Activated CD4-positive, alpha-beta T cell treated with anti-CD3 and anti-CD28 coated beads, Interleukin-2, amount 50 U/mL, for 48 hours (primary cell): ENCODE results near the gene RBM45.
"Not testable (repeated sequence)": the region's sequence is repeated elsewhere in the genome, so short reads cannot be mapped to it uniquely, and the experiment has no call there.

Experiments
- DNase-seq, 2 experiments: peaks; one replicate each; pipeline ENCODE4 v3.0.0-alpha.2; 2020

Gene RBM45

GRCh38 chr2:178109813-178110212 is 2.4 kb upstream of the RBM45 start:
- no peak for DNase-seq

DNA sequence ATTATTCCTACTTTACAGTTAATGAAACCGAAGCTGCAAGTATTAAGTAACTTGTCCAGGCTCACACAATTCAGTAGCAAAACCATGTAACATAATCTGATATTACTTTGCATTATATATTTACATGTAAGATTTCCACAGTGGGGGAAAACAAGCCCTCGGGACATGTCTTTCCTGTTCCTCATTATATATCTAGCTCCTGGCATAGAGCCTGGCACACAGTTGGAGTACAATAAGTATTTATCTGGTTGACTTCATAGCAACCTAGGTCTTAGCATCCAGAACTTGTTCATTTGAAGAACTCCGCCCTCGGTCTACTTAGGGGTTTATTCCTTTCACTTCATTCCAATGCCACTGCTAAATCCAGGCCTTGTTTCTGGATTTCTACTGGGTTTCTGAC is 1.6 kb upstream of the RBM45 start:
- DNase-seq, result no peak

- DNase-seq, result no peak
These were observed 494 bp upstream of the RBM45 start for GRCh38 chr2:178111743-178112142.

DNA sequence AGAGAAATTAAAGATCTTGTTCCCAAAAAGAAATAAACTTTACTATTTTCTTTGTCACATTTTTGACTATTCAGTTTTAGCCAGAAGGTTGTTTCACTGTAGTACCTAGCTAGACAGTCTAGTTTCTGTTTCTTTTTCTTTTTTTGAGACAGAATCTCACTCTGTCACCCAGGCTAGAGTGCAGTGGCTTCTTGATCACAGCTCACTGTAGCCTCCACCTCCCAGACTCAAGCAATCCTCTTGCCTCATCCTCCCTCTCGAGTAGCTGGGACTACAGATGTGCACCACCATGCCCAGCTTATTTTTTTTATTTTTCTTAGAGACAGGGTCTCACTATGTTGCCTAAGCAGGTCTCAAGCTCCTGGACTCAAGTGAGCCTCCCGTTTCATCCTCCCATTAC is 2.2 kb downstream of the RBM45 start:
- DNase-seq, result no peak

GRCh38 chr2:178115271-178115670 is 3.0 kb downstream of the RBM45 start:
- DNase-seq, result no peak

DNA sequence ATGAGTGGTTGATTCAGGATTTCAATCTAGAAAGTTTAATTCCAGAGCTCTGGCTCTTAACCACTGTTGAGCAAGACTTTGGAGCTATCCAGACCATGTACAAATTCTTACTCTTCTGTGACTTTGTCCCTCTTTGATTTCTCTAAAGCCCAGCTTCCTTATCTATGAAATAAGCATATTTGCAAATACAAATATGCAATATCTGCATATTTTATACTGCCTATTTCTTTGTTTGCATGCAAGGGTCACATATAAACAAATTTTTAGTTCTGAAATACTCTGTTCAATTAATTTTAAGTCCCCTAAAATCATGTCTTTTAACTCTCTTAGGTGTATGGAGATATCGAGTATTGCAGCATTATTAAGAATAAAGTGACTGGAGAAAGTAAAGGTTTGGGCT is 5.5 kb downstream of the RBM45 start:
- no peak for DNase-seq

GRCh38 chr2:178119179-178119922 is 7.1 kb downstream of the RBM45 start:
- no peak for DNase-seq

- no peak for DNase-seq
These were observed 10.9 kb downstream of the RBM45 start for GRCh38 chr2:178123163-178123562.

GRCh38 chr2:178125125-178125524 is 12.9 kb downstream of the RBM45 start:
- no peak for DNase-seq

GRCh38 chr2:178125862-178126261 is 13.6 kb downstream of the RBM45 start:
- no peak for DNase-seq

DNA sequence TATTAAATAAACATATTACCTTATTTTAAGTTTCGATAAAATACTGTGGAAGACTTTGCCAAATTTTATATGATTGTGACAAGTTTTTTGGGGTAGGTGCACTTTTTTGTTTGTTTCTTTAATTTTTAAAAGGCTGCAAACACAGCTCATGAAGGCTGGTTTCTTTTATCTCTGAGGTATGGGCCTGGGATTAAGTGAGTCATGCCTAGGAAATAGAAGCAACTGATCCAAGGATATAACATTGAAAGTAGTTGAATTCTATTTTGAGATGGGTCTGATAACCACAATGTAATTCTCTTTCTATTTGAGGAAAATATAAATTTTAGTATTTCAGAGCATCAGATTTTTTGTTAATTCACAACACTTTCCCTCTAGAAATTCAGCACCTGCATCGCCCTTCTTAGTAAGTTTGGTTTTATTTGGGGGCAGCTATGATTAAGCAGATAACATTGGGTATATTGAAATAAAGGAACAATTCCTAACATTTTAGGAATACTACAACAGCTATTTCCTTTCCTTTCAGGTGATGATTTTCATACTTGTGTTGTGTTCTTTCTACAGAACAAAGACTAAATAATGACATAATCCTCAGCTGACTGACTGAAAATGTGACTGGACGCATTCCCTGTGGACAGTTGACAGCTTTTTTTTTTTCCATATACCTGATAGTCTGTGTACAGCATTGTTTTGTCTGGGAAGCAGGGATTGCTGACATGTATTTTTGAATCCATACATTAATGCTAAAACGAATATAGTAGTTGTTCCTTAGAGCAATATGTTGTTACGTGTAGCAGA is 16.8 kb downstream of the RBM45 start:
- no peak for DNase-seq

DNA sequence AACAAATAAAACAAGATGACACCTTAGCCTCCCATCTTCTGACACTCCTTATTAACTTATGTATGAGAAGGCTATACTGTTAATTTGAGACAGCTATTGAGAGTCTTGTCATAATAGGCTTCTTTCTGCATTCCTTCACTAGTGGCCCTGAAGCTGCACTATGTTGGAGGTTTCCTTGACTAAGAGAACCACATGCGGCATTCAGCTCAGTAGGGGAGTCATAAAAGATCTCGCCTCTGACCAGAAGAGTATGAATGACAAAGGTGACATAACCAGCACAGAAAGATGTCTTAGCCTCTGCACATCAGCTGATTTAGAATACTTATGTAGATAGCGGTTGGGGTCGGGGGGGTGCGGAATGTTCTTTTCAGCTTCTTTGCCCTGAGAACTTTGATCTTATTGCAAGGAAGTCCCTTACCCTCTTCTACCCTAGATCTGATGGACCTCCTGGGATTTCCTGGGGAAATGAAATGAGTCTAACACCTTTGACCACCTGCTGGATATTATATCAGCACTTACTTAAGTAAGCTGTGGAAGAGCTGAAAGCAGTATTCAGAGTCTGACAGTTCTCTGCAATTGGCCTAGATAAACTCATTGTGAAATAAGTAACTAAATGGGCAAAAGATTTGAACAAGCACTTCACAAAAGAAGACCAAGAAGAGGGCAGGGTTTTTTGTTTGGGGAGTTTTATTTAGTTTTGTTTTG is 24.2 kb downstream of the RBM45 start:
- no peak for DNase-seq

GRCh38 chr2:178142274-178143065 is 30.2 kb downstream of the RBM45 start:
- DNase-seq, result no peak

- no peak for DNase-seq
These were observed 31.2 kb downstream of the RBM45 start for GRCh38 chr2:178143481-178143880.

DNA sequence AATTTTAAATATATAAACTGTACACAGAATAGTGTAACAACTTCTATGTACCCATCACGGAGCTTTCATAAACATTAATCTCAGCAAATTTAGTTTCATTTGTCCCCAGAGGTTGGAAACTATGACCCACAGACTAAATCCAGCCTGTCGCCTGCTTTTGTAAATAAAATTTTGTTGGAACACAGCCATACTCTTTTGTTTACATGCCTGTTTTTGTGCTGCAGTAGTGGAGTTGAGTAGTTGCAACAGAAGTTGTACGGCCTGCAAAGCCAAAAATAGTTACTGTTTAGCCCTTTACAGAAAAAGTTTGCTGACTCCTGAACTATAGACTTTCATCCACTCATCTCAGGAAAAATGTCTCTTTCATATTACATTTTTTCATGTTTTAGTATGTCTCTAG is 39.8 kb downstream of the RBM45 start:
- no peak for DNase-seq

- no peak for DNase-seq
These were observed 40.3 kb downstream of the RBM45 start for GRCh38 chr2:178152542-178152941.

DNA sequence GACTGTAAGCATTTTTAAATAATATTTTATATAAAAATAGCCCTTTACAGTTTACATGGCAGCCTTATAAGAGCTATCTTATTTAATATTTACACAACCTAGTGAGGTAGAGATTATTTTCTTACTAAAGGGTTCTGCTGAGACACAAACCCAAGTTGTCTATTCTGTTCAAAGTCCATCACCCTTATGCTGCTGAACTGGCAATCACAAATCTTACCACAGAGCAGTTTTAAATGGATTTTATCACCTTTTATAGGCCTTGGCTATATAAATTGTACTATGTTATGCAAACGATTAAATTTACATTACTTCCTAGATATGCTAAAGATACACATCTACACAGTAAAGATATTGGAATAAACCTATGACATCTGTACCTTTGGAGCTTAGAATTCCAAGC is 40.7 kb downstream of the RBM45 start:
- DNase-seq, result no peak

GRCh38 chr2:178153878-178154277 is 41.6 kb downstream of the RBM45 start:
- not testable (repeated sequence) for DNase-seq

GRCh38 chr2:178155524-178155923 is 43.3 kb downstream of the RBM45 start:
- DNase-seq, result no peak

- DNase-seq, result no peak
These were observed 45.3 kb downstream of the RBM45 start for GRCh38 chr2:178157574-178157973.

DNA sequence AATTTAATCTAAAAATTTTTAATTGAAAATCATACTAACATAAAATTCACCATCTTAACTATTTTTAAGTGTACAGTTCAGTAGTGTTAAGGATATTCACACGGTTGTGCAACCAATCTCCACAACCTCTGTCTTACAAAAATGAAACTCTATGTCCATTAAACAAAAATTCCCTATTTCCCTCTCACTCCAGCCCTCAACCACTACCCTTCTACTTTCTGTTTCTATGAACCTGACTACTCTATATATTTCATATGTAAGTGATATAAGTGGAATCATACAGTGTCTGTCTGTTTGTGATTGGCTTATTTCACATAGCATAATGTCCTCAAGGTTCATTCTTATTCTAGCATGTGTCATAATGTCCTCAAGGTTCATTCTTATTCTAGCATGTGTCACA is 47.7 kb downstream of the RBM45 start:
- no peak for DNase-seq

GRCh38 chr2:178160601-178161000 is 48.4 kb downstream of the RBM45 start:
- no peak for DNase-seq

DNA sequence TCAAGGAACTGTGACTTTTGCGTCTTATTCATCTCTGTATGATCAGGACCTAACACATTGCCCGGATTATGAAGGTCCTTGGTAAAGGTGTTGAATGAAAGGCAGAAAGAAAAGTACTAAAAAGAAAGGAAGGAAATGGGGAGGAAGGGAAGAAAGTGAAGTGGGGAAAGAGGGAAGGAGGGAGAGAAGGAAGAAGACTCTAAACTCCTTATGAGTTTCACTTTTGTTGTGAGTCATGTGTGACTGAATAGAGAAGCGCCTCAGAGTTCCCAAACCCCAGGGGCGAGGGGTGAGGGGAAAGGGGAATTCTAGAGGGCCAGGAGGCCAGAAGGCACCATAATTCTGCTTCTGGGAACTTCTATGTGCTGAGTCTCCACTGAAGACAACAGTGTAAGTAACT is 51.2 kb downstream of the RBM45 start:
- no peak for DNase-seq
